PC-3 (cell line): ENCODE data around the gene KCNQ1. TPM values are rescaled to one million over a fixed set of nuclear protein-coding genes. Genes with fewer than 3 reads are reported as not detected.

Experiments
- ATAC-seq: fragments of 200-7000 bp; cut with Tn5 transposase; 2 replicates; pipeline ENCODE4 v1.9.1; 2020; ENCODE audit warnings: mild to moderate bottlenecking, moderate library complexity
- BruUV-seq: library from RNA; stranded (reverse); fragments of 400-500 nt; replicated peaks from 2 replicates; lab custom pipeline; 2021; lab: Mats Ljungman, UMichigan
- CTCF ChIA-PET: fragments of 300-600 bp; sonication (Branson Sonifier 250); formaldehyde crosslinking; loops from one replicate; lab custom pipeline; 2022; ENCODE audit warnings: antibody characterized with exemption; lab: Charles Lee
- POLR2A ChIA-PET: fragments of 300-600 bp; sonication (Branson Sonifier 250); formaldehyde crosslinking; loops from one replicate; lab custom pipeline; 2022; ENCODE audit warnings: antibody characterized with exemption; ENCODE audit not compliant: unreplicated experiment; lab: Charles Lee
- DNase-seq: peaks from one replicate; pipeline ENCODE4 v3.0.0-alpha.2; 2015
- H2AFZ ChIP-seq: fragments of 300-600 bp; sonication (generic); 2 replicates; pipeline ENCODE4 v1.6.0; 2016; ENCODE audit warnings: antibody characterized with exemption, low read length
- H3F3A ChIP-seq: fragments of 300-600 bp; sonication (generic); one replicate; pipeline ENCODE4 v1.6.0; 2017; ENCODE audit warnings: antibody characterized with exemption, low read length, control low read depth, mild to moderate bottlenecking; ENCODE audit not compliant: unreplicated experiment
- H3K27ac ChIP-seq: fragments of 300-600 bp; sonication (generic); 2 replicates; pipeline ENCODE4 v1.5.1; 2016; ENCODE audit warnings: mild to moderate bottlenecking, low read length
- H3K27me3 ChIP-seq: fragments of 300-600 bp; sonication (generic); 2 replicates; pipeline ENCODE4 v1.6.1; 2016; ENCODE audit warnings: low read length, mixed read lengths
- H3K36me3 ChIP-seq: fragments of 300-600 bp; sonication (generic); 2 replicates; pipeline ENCODE4 v1.6.1; 2016; ENCODE audit warnings: low read depth, mixed run types, low read length, mixed read lengths
- H3K4me1 ChIP-seq: fragments of 300-600 bp; sonication (generic); 2 replicates; pipeline ENCODE4 v1.5.1; 2016; ENCODE audit warnings: low read length; ENCODE audit not compliant: insufficient read depth
- H3K4me2 ChIP-seq: fragments of 300-600 bp; sonication (generic); 2 replicates; pipeline ENCODE4 v1.6.0; 2016; ENCODE audit warnings: low read length
- H3K4me3 ChIP-seq: fragments of 300-600 bp; sonication (generic); 2 replicates; pipeline ENCODE4 v1.5.1; 2016; ENCODE audit warnings: mild to moderate bottlenecking, low read length, mixed read lengths
- H3K79me2 ChIP-seq: fragments of 300-600 bp; sonication (generic); 2 replicates; pipeline ENCODE4 v1.6.1; 2017; ENCODE audit warnings: low read length, mixed read lengths
- H3K9ac ChIP-seq: fragments of 300-600 bp; sonication (generic); 2 replicates; pipeline ENCODE4 v1.6.0; 2016; ENCODE audit warnings: mild to moderate bottlenecking, low read length
- H3K9me2 ChIP-seq: fragments of 300-600 bp; sonication (generic); replicated peaks from 2 replicates; pipeline ENCODE4 v1.6.1; 2016; ENCODE audit warnings: mixed run types, low read length, mixed read lengths
- H3K9me3 ChIP-seq: fragments of 300-600 bp; sonication (generic); 2 replicates; pipeline ENCODE4 v1.6.1; 2016; ENCODE audit warnings: low read length, mixed read lengths
- H4K20me1 ChIP-seq: fragments of 300-600 bp; sonication (generic); 2 replicates; pipeline ENCODE4 v1.6.1; 2016; ENCODE audit warnings: low read length, mixed read lengths
- EZH2 ChIP-seq: fragments of 300-600 bp; sonication (generic); IDR thresholded peaks from one replicate; pipeline ENCODE4 v1.6.1; 2017; ENCODE audit warnings: antibody characterized with exemption, mild to moderate bottlenecking, low read length; ENCODE audit not compliant: unreplicated experiment
- EZH2phosphoT487 ChIP-seq: fragments of 300-600 bp; sonication (generic); IDR thresholded peaks from 2 replicates; pipeline ENCODE4 v1.6.1; 2018; ENCODE audit warnings: mild to moderate bottlenecking, antibody characterized with exemption, low read length, borderline replicate concordance
- intact Hi-C: fragments of 100-400 bp; cut with micrococcal nuclease; formaldehyde crosslinking; loops from 2 replicates; pipeline ENCODE4 v1.9.0; 2023
- total RNA-seq: library from RNA; depleted of rRNA; stranded (reverse); fragments of >200 nt; gene quantifications from 2 replicates; pipeline ENCODE4 v1.2.3, GENCODE V29; 2014
- TF ChIP-seq, protein P1 (sequence below): fragments of 300-600 bp; sonication (generic); conservative IDR thresholded peaks from 2 replicates; pipeline ENCODE4 v1.5.1; 2017; ENCODE audit warnings: antibody characterized with exemption, low read depth, mild to moderate bottlenecking, low read length

The KCNQ1 gene
- total RNA-seq, 1 experiment from 2014 or later, result 0.40 TPM

DNA sequence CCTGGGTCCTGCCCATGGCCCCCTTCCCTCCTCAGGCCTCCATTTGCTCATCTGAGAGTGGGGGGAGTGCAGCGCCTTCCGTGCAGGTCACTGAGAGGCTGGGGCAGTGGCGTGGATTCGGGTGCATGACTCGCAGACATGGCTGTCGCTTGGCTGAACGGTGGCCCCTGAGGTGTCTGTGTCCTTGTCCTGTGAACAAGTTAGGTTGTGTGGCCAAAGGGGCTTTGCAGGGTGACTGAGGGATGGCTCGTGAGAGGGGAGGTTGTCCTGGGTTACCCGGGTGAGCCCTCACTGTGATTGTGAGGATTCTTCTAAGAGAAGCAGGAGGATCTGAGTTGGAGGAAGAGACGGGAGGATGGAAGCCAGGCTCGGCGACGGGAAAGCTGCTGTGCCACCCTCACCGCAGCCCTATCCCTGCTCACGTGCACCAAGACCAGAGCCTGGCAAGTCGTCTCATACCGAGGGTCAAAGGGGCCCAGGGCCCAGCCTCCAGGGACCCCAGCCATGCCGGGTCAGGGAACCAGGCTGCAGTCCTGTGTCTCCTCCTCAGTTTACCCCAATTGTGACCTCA, 79.1 kb downstream of the KCNQ1 start:
- Histone ChIP-seq H3F3A (no peaks in the 10 kb centered on the region), H3K9me3 (no peaks in the 10 kb centered on the region), H3K4me1 (no peaks in the 10 kb centered on the region), H4K20me1 (no peaks in the 10 kb centered on the region), H3K9me2 (no peaks in the 10 kb centered on the region), H3K79me2 (no peaks in the 10 kb centered on the region), H3K27me3 (no peaks in the 10 kb centered on the region), H3K4me2 (no peak overlapping the region), H3K36me3 (no peaks in the 10 kb centered on the region), H2AFZ (no peak overlapping the region), H3K27ac (no peak overlapping the region), H3K9ac (no peak overlapping the region), H3K4me3 (no peak overlapping the region)
- no TSS peak for BruUV-seq
- no peak for TF ChIP-seq EZH2
- no peak for TF ChIP-seq EZH2phosphoT487
- TF ChIP-seq, protein P1, sequence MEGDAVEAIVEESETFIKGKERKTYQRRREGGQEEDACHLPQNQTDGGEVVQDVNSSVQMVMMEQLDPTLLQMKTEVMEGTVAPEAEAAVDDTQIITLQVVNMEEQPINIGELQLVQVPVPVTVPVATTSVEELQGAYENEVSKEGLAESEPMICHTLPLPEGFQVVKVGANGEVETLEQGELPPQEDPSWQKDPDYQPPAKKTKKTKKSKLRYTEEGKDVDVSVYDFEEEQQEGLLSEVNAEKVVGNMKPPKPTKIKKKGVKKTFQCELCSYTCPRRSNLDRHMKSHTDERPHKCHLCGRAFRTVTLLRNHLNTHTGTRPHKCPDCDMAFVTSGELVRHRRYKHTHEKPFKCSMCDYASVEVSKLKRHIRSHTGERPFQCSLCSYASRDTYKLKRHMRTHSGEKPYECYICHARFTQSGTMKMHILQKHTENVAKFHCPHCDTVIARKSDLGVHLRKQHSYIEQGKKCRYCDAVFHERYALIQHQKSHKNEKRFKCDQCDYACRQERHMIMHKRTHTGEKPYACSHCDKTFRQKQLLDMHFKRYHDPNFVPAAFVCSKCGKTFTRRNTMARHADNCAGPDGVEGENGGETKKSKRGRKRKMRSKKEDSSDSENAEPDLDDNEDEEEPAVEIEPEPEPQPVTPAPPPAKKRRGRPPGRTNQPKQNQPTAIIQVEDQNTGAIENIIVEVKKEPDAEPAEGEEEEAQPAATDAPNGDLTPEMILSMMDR, result no peak
- intact Hi-C loops, result no loop called here
- no peak for ATAC-seq
- DNase-seq, result no peak
- CTCF ChIA-PET, result no interaction called here
- POLR2A ChIA-PET, result no interaction called here

DNA sequence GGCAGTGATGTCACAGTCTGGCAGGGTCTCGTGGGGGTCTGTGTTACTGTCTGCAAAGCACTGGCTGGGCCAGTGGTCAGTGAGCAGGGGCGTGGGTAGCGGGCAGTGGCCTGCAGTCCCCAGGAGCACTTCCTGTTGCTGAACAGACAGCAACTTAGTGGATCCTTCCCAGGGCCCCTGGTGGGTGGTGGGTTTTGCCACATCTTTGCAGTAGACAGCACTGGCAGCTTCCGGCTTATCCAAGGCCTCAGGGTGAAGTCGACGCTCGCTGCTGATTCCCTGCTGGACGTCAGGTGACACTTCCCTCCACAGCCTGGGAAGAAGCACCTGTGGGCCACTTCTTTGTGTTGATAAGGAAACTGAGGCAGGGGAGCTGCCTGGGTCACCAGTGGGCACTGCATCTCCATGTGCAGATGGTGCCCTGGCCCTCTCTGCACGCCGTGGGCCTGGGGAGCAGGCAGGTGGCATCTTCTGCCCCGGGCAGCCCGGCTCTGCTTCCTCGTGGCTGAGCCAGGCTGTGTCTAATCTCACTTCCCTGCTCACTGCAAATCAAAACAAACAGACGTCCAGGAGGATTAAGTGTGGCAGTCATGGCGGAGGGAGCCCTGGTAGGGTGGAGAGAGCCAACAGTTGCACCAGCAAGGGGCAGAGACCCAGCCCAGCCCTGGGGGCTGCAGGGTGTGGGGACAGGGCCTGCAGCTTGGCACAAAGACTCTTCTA, 79.8 kb downstream of the KCNQ1 start:
- ChIA-PET POLR2A (no interaction called here), CTCF (no interaction called here)
- Histone ChIP-seq H3K27me3 (no peaks in the 10 kb centered on the region), H3K9me2 (no peaks in the 10 kb centered on the region), H3K27ac (no peak overlapping the region), H3F3A (no peaks in the 10 kb centered on the region), H3K4me3 (no peak overlapping the region), H3K79me2 (no peaks in the 10 kb centered on the region), H3K9ac (no peak overlapping the region), H3K4me2 (no peak overlapping the region), H3K9me3 (no peaks in the 10 kb centered on the region), H2AFZ (no peak overlapping the region), H3K4me1 (no peaks in the 10 kb centered on the region), H3K36me3 (no peaks in the 10 kb centered on the region), H4K20me1 (no peaks in the 10 kb centered on the region)
- ATAC-seq (no peak), DNase-seq (no peak)
- intact Hi-C loops, result no loop called here
- BruUV-seq, result no TSS peak
- TF ChIP-seq, protein P1, result no peak
- TF ChIP-seq EZH2 (no peak), EZH2phosphoT487 (no peak)

DNA sequence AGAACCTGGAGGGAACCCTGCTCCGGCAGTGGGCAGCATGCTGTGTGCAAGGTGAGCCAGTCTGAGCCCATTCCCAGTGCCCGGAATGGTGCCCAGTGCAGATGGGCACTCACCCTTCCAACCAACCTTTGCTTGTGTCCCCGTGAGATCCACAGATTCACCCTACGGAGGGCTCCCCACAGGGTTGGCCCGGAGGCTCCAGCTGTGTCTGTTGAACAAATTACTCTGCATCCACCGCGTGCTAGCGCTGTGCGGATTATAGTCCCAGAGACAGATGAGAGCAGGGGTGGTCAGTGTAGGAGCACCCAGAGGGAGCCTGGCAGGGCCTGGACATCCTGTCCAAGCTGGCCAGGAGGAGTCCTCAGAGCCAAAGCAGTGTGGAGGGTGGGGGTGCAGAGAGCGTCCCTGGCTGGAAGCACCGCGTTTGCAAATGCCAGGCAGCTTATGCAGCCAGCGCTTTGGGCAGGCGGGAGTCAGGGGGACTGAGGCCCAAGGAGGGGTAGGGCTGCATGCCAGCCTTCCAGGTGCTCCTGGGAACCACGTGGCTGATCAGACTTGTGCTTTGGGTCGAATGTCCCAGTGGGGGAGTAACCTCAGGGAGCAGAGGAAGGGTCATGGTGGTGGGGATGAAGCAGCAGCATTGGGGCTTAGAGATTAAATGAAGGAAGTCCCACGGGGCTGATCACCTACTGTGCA, 80.5 kb downstream of the KCNQ1 start:
- Histone ChIP-seq H3F3A (no peaks in the 10 kb centered on the region), H4K20me1 (no peaks in the 10 kb centered on the region), H3K36me3 (no peaks in the 10 kb centered on the region), H3K9me2 (no peaks in the 10 kb centered on the region), H3K9me3 (no peaks in the 10 kb centered on the region), H3K4me2 (no peak overlapping the region), H2AFZ (no peak overlapping the region), H3K27me3 (no peaks in the 10 kb centered on the region), H3K4me1 (no peaks in the 10 kb centered on the region), H3K79me2 (no peaks in the 10 kb centered on the region), H3K27ac (no peak overlapping the region), H3K9ac (no peak overlapping the region), H3K4me3 (no peak overlapping the region)
- ChIA-PET CTCF (no interaction called here), POLR2A (no interaction called here)
- no TSS peak for BruUV-seq
- intact Hi-C loops, result no loop called here
- TF ChIP-seq EZH2phosphoT487, result no peak
- TF ChIP-seq, protein P1, result no peak
- no peak for TF ChIP-seq EZH2
- no peak for DNase-seq
- no peak for ATAC-seq
